Measurements from ENCODE around the gene ENAH.

- TF ChIP-seq CTCF (IDR thresholded peaks at IDR 0.05): peak in 3 of 4 donors; percentile 100
- TF ChIP-seq POLR2A (IDR thresholded peaks at IDR 0.05): no peak
Measured at GRCh38 chr1:225474986-225475820, 177.7 kb downstream of the ENAH start.
